ENCODE results near the gene SASH1.

SASH1 gene

DNA sequence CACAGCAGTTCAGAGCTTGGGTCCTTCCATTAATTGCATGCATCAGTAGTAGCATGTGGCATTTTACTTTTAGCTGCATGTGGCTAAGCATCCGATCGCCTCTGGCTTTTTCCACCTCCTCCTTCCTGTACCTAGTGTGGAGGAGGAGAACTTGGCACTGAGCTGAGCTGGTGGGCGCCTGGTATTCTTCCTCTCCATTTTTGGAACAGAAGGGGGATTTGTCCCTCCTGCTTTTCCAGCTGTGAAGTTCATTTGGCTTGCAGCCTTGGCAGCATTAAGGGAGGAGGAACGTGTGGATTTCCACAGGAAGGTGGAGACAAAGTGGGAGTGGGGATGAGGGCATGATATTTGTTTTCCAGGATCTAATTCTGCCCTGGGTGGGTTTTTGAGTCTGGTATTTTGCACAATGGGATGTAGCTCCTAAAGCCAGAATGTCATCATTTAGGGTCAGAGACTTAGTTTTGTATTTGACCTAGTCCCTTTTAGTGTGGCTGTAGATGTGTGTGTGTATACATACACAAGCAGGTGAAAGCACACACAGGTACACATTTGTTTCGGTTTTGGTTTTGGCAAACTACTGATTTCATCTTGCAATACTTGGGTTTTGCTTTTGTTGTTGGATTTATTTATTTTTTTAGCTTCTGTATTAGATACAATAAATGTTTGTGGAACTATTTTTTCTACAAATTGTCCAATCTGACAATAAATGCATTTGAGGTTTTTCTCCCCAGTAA lies 90.0 kb downstream of the SASH1 start:
- Mint-ChIP-seq H3K36me3 (no peaks in the 10 kb centered on the region), H3K4me3 (no peak overlapping the region), H3K27ac (no peak overlapping the region), H3K4me1 (no peaks in the 10 kb centered on the region), H3K27me3 (peaks cover 8% of the 10 kb centered on the region), H3K9me3 (no peaks in the 10 kb centered on the region)
- CTCF ChIA-PET = no interaction called here
- no peak for DNase-seq

DNA sequence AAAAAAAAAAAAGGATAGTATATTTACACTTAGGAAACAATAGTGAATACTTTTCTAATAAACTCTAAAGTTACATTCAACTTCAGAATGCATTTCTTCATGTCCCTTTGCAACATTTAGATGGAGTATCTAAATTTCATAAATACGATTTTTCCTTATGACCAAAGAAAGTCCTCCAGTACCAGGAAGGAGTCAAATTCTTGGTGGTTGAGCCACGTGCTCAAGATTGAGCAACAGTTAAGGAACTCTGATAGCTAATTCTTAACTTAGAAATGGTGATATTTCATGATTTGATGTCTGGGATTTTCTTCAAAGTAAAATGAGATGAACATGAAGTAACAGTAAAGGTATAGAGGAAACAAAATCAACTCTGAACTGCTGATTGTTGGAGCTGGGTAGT lies 92.7 kb downstream of the SASH1 start:
- Mint-ChIP-seq H3K4me1 (no peaks in the 10 kb centered on the region), H3K27me3 (peaks cover 13% of the 10 kb centered on the region), H3K36me3 (no peaks in the 10 kb centered on the region), H3K27ac (no peak overlapping the region), H3K9me3 (no peaks in the 10 kb centered on the region), H3K4me3 (no peak overlapping the region)
- CTCF ChIA-PET = no interaction called here
- DNase-seq = no peak

DNA sequence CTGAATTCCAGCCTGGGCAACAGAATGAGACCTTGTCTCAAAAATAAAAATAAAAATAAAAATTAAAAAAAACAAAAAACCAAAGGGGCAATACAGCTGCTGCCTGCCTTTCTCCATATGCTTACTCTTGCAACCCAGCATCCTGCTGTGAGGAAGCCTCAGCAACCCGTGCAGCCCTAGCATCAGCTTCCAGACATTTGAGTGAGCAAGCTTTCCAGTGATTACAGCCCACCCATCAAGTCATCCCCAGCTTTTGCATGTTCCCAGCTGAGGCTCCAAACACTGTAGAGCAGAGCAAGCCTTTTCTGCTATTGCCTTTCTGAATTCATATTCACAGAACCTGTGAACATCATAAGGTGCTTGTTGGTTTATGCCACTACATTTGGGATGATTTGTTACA lies 93.8 kb downstream of the SASH1 start:
- Mint-ChIP-seq H3K36me3 (no peaks in the 10 kb centered on the region), H3K27ac (no peak overlapping the region), H3K4me3 (no peak overlapping the region), H3K9me3 (no peaks in the 10 kb centered on the region), H3K27me3 (peaks cover 14% of the 10 kb centered on the region), H3K4me1 (peaks cover 1% of the 10 kb centered on the region)
- no peak for DNase-seq
- CTCF ChIA-PET = no interaction called here

DNA sequence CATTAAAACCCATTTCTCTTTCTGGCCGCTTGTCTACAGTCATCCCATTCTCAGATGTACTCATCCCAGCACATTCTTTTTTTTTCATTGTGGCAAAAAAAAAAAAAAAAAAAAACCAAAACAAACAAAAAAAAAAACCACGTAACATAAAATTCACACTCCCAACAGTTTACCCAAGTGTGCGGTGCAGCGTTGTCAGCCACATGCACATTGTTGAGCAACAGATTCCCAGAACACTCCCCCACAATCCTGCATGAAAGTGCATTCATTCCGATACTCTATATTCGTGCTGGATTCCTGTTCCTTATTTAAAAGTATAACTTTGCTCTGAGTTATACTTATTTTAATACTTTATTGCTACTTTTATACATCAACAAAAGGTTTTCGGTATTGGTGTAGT lies 96.0 kb downstream of the SASH1 start:
- no peaks in the 10 kb centered on the region for H3K36me3 Mint-ChIP-seq
- H3K9me3 Mint-ChIP-seq = no peaks in the 10 kb centered on the region
- DNase-seq = no peak
- no peak overlapping the region for H3K4me3 Mint-ChIP-seq
- peaks cover 7% of the 10 kb centered on the region for H3K4me1 Mint-ChIP-seq
- H3K27ac Mint-ChIP-seq = no peak overlapping the region
- peaks cover 14% of the 10 kb centered on the region for H3K27me3 Mint-ChIP-seq
- CTCF ChIA-PET = no interaction called here

DNA sequence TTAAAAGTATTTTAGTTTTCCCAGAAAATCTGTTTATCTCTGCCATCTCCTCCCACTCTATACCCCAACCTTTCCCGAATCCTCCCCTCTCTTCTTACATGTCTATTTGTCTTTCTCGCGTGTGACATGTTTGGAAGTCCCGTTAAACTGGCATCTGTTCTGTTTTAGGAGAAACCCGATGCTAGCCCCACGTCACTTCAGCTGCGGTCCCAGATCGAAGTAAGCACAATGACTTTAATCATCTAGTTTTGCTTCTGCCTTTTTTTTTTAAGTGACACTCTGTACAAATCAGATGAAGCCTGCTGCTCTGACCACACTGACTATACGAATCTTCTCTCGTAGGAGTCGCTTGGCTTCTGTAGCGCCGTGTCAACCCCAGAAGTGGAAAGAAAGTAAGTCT lies 97.4 kb downstream of the SASH1 start:
- H3K9me3 Mint-ChIP-seq = no peaks in the 10 kb centered on the region
- CTCF ChIA-PET = interaction anchor here (0.6 kb wide), 1 partner anchor 41 kb away, joined by 3 read pairs; no protein-coding TSS in a partner anchor
- no peak for DNase-seq
- H3K36me3 Mint-ChIP-seq = no peaks in the 10 kb centered on the region
- peaks cover 7% of the 10 kb centered on the region for H3K4me1 Mint-ChIP-seq
- no peak overlapping the region for H3K4me3 Mint-ChIP-seq
- no peak overlapping the region for H3K27ac Mint-ChIP-seq
- H3K27me3 Mint-ChIP-seq = peaks cover 11% of the 10 kb centered on the region

DNA sequence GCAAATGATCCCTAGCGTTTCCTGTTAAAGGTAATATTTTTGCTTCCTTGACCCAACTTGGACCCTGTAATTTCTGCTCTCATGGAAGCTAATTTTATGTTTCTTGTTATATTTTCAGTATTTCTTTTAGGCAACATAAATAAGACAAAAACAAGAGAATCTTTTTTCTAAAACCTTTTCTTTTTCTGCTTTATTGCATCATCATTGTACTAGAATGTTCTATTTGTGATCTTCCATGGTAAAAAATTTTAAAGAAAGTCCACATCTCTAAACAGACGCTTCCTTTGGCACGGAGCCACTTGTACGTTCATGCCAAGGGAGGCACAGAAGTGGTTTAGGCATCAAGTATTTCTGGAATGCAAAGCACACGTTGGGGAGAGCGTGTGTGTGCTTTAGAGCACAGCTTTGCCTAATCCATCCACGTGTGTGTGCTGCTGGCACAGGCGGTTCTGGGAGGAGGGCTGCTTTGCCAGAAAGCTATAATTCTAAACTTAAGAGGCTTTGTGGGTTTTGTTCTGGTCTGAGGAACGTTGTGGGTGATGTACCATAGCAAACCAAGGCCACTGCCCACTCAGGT lies 98.3 kb downstream of the SASH1 start:
- Mint-ChIP-seq H3K27me3 (peaks cover 9% of the 10 kb centered on the region), H3K36me3 (no peaks in the 10 kb centered on the region), H3K4me3 (no peak overlapping the region), H3K9me3 (no peaks in the 10 kb centered on the region), H3K4me1 (peaks cover 7% of the 10 kb centered on the region), H3K27ac (no peak overlapping the region)
- no peak for DNase-seq
- CTCF ChIA-PET = no interaction called here

DNA sequence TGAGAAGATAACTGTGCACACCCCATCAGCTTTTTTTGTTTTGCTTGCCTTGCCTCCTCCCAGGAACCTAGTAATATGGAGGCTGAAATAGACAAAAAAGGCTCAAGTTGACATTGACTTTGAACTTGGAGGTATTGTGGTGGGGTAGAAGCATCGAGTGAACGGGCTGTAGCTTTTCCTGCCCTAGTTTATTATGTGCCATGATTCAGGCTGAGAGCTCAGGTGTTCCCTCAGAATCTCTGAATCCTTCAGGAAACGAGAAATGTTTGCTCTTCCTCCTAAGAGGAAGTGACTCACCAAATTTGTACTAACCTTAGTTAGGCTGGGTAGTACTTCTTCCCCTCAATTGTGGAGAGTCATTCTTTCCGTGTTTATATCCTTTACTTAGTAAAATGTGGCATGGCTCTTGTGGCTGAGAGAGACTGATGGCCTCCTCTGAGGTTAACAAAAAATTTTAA lies 98.8 kb downstream of the SASH1 start:
- no peak for DNase-seq
- H3K27ac Mint-ChIP-seq = no peak overlapping the region
- CTCF ChIA-PET = no interaction called here

DNA sequence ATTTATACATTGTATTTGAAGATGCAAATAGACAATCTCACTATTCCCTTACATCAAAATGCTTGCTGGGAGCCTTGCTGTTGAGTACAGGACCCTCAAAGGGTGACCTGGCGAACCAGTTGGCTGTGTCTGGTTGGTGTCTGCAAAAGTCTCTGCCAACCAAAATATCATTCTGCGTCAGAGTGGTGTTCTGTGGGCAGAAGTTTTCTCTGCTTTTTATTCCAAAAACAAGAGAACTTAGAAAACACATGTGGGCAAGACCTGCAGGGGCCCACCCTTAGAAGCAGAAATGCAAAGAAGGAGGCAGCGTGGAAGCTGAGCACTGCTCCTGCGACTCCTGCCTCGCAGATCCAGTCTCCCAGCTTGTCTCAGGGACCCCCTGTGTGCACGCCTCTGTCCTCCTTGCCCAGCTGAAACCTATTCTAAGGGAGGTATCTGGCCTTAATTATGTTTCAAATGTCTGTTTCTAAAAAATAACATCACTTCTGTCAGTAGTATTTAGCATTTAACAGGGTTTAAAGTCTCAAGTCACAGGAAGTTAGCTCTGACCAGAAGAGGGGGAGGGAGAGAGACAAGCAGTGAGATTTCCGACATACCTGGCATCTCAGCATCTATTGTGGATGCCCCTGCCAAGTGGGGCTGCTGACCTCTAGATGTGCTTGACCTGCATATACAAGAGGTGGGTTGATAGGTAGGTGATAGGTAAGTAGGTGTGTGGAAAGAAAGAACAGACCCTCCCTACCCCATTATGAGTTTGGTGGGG lies 101.3 kb downstream of the SASH1 start:
- no peaks in the 10 kb centered on the region for H3K36me3 Mint-ChIP-seq
- H3K27ac Mint-ChIP-seq = no peak overlapping the region
- CTCF ChIA-PET = no interaction called here
- peaks cover 7% of the 10 kb centered on the region for H3K4me1 Mint-ChIP-seq
- H3K9me3 Mint-ChIP-seq = no peaks in the 10 kb centered on the region
- no peak for DNase-seq
- H3K27me3 Mint-ChIP-seq = peaks cover 26% of the 10 kb centered on the region
- H3K4me3 Mint-ChIP-seq = no peak overlapping the region

More for the DNA sequence above, 98.8 kb downstream of the SASH1 start:
- Mint-ChIP-seq H3K9me3 (no peaks in the 10 kb centered on the region), H3K36me3 (no peaks in the 10 kb centered on the region), H3K27me3 (peaks cover 7% of the 10 kb centered on the region), H3K4me3 (no peak overlapping the region), H3K4me1 (peaks cover 7% of the 10 kb centered on the region)

DNA sequence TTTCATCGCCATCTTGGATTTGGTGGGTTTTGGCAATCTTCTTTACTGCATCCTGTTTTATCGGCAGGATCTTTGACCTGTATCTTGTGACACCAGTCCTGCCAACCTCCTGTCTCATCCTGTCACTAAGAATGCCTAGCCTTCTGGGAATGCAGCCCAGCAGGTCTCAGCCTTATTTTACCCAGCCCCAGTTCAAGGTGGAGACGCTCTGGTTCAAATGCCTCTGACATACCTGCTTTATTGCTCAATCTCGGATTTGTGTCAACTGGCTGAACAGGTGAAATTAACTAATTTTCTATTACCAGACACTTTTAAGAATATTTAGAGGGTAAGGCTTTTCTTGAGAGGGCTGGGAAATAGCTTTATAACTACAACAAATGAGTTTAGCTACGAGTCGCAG lies 102.5 kb downstream of the SASH1 start:
- H3K36me3 Mint-ChIP-seq = no peaks in the 10 kb centered on the region
- H3K27me3 Mint-ChIP-seq = peaks cover 35% of the 10 kb centered on the region
- H3K4me3 Mint-ChIP-seq = no peak overlapping the region
- no peak overlapping the region for H3K27ac Mint-ChIP-seq
- H3K4me1 Mint-ChIP-seq = peaks cover 7% of the 10 kb centered on the region
- no peaks in the 10 kb centered on the region for H3K9me3 Mint-ChIP-seq
- CTCF ChIA-PET = no interaction called here
- DNase-seq = no peak

DNA sequence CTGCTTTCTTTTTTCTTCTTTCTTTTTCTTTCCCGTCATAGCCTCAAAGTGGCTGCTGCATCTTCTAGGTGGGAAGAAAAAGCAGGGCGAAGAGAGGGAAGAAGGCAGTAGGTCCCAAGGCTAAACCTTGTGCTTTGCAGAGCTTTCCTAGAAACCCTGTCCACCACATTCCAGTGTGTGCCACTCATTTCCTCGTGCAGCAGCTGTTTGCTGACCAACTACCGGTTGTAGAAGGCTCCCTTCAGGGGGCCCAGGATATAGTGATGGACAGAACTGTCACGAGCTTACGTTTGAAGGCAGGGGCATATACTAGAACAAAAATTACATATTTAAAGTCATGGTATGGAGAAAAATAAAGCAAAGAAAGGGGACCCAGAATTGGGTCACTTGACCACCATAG lies 103.0 kb downstream of the SASH1 start:
- no peaks in the 10 kb centered on the region for H3K36me3 Mint-ChIP-seq
- no peak for DNase-seq
- H3K9me3 Mint-ChIP-seq = no peaks in the 10 kb centered on the region
- peaks cover 33% of the 10 kb centered on the region for H3K27me3 Mint-ChIP-seq
- CTCF ChIA-PET = interaction anchor here (1.1 to 1.3 kb wide), 2 partner anchors 21 to 195 kb away, joined by 3 to 4 read pairs; no protein-coding TSS in a partner anchor
- no peak overlapping the region for H3K4me3 Mint-ChIP-seq
- peaks cover 7% of the 10 kb centered on the region for H3K4me1 Mint-ChIP-seq
- no peak overlapping the region for H3K27ac Mint-ChIP-seq

DNA sequence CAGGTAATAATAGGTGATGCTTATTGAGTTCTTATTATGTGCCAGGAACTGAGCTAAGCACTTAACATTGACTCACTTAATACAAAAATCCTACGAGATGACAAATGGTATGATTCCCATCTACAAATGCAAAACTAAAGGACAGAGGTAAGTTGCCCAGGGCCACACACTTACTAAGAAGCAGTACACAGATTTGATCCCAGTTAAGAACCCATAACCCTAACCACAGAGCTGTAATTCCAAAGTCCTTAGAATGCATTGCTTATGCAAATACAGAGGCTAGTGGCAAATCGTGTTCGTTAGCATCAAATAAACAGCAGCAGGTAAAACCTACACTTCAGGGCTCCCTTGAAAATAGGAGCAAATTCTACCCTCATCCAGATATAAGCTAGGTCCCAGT lies 104.0 kb downstream of the SASH1 start:
- Mint-ChIP-seq H3K27me3 (peaks cover 38% of the 10 kb centered on the region), H3K36me3 (no peaks in the 10 kb centered on the region), H3K9me3 (no peaks in the 10 kb centered on the region), H3K4me1 (peaks cover 12% of the 10 kb centered on the region), H3K4me3 (no peak overlapping the region), H3K27ac (no peak overlapping the region)
- DNase-seq = no peak
- CTCF ChIA-PET = interaction anchor here (1.1 to 1.3 kb wide), 2 partner anchors 20 to 196 kb away, joined by 3 to 4 read pairs; no protein-coding TSS in a partner anchor

DNA sequence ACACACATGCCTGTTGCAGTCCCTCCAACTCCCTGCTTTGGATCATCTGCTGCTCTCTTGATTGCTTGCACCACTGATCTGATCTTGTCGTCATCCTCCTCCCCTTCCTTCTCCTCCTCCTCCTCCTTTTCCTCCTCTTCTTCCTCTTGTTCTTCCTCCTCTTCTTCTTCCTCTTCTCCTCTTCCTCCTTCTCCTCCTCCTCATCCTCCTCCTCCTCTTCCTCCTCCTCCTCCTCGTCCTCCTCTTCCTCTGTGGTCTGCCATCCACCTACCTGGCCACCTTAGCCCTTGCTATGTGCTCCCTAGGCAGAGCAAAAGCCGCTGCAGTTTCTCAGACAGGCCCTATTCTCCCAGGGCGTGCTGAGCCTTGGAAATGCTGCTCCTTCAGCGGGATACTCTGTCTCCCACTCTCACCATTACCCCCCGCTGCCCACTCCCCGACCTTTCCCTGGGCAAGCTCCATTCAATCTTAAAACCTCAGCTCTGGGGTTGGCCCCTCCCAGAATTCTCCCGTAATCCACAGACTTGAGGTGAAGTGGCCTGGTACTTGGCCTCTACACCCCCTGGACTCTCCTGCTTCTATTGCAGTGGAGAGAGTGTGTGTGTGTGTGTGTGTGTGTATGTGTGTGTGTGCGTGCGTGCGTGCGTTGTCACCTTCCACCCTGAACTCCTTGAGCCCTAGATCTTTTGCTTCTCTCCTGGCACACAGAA lies 105.0 kb downstream of the SASH1 start:
- CTCF ChIA-PET = no interaction called here

DNA sequence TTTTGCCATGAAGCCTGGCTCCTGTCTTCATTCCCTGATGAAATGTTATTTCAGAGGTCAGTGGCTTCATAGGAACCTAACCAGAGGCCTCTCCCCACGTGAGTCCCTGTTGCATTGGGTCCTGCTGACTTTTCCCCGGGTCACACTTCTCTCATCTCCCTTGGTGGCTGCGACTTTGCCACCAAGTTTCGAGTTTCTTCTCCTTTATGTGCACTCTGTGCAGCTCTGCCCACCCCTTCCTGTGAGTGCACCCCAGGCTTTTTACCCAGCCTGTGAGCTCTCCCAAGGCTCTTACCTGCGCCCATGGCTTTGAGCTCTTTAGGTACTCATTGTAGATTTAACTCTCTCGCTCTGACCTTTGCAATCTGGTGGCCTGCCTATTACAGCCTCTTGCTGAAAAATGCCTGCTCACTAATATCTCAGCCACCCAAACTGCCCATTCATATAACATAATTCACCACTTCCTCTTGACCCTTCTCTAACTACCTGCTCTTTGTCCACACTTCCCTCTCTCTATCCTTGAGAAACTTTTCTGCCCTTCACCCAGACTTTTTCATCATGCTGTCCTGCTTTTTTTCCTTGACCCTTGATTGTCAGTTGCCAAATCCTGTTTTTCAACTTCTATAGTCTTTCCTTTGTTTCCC lies 105.9 kb downstream of the SASH1 start:
- CTCF ChIA-PET = interaction anchor here (0.7 kb wide), 1 partner anchor 16 kb away, joined by 3 read pairs; no protein-coding TSS in a partner anchor
- Mint-ChIP-seq H3K27me3 (peaks cover 41% of the 10 kb centered on the region), H3K4me3 (no peak overlapping the region), H3K36me3 (no peaks in the 10 kb centered on the region), H3K4me1 (peaks cover 22% of the 10 kb centered on the region), H3K9me3 (no peaks in the 10 kb centered on the region), H3K27ac (no peak overlapping the region)
- DNase-seq = no peak

More for the DNA sequence above, 105.0 kb downstream of the SASH1 start:
- peaks cover 41% of the 10 kb centered on the region for H3K27me3 Mint-ChIP-seq
- no peak overlapping the region for H3K27ac Mint-ChIP-seq
- no peaks in the 10 kb centered on the region for H3K9me3 Mint-ChIP-seq
- DNase-seq = no peak
- H3K4me3 Mint-ChIP-seq = no peak overlapping the region
- no peaks in the 10 kb centered on the region for H3K36me3 Mint-ChIP-seq
- peaks cover 19% of the 10 kb centered on the region for H3K4me1 Mint-ChIP-seq

DNA sequence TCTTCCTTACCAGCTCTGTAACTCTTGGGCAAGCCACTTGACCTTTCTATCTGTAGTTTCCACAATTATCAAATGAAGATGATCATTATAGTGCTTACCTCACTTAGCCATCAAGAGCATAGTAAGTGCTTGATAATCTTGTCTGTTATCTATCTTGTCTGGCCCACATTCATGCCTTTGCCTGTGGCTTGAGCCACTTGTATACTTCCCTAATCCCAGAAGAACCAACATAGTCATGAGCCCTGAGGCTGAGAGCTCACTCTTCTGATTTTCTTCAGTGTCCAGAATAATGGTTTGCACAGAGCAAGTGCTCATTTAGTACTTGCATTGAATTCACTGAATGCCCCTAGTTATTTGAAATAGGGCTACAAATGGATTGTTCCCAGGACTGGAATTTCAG lies 108.2 kb downstream of the SASH1 start:
- Mint-ChIP-seq H3K4me1 (peaks cover 22% of the 10 kb centered on the region), H3K9me3 (no peaks in the 10 kb centered on the region), H3K27me3 (peaks cover 41% of the 10 kb centered on the region), H3K36me3 (no peaks in the 10 kb centered on the region), H3K27ac (no peak overlapping the region), H3K4me3 (no peak overlapping the region)
- no peak for DNase-seq
- CTCF ChIA-PET = interaction anchor here (1.4 to 1.6 kb wide), 2 partner anchors 13 to 274 kb away, joined by 3 to 7 read pairs; no protein-coding TSS in a partner anchor

Data from activated naive CD4-positive, alpha-beta T cell treated with anti-CD3 and anti-CD28 coated beads, Interleukin-2, amount 10 ng/mL, durations not matched to agents 7 days and 5 days (primary cell).